SU-DHL-6 (cell line): Measurements from ENCODE around the gene SPINK13.

Experiments used
- H2AFZ ChIP-seq: fragments of 200-600 bp; sonication (generic); 2 replicates; pipeline ENCODE4 v1.6.1; 2014; ENCODE audit warnings: low read depth, mild to moderate bottlenecking, moderate library complexity, mixed read lengths, antibody characterized with exemption, low read length; ENCODE audit not compliant: severe bottlenecking
- H3F3A ChIP-seq: fragments of 200-600 bp; shearing (Covaris generic); 2 replicates; pipeline ENCODE4 v1.6.0; 2016; ENCODE audit warnings: antibody characterized with exemption, mild to moderate bottlenecking; ENCODE audit not compliant: insufficient read depth
- H3K27ac ChIP-seq: fragments of 200-600 bp; sonication (generic); 2 replicates; pipeline ENCODE4 v1.5.1; 2016; ENCODE audit warnings: low read depth, mild to moderate bottlenecking, low read length, moderate library complexity, mixed read lengths
- H3K27me3 ChIP-seq: fragments of 200-600 bp; sonication (generic), shearing (Covaris generic); 2 replicates; pipeline ENCODE4 v1.6.0; 2014; ENCODE audit warnings: mild to moderate bottlenecking, low read length
- H3K36me3 ChIP-seq: fragments of 200-600 bp; sonication (generic); 2 replicates; pipeline ENCODE4 v1.6.1; 2014; ENCODE audit warnings: mild to moderate bottlenecking, low read length, mixed read lengths
- H3K4me2 ChIP-seq: fragments of 300-600, 200-600 bp; shearing (Covaris generic), sonication (generic); 2 replicates; pipeline ENCODE4 v1.6.0; 2014; ENCODE audit warnings: low read length, low read depth, mild to moderate bottlenecking; ENCODE audit not compliant: poor library complexity, severe bottlenecking
- H3K4me3 ChIP-seq: fragments of 200-600 bp; sonication (generic); 2 replicates; pipeline ENCODE4 v1.5.1; 2014; ENCODE audit warnings: antibody characterized with exemption, low read length, mild to moderate bottlenecking, mixed read lengths; ENCODE audit not compliant: insufficient read depth, poor library complexity, severe bottlenecking
- H3K79me2 ChIP-seq: fragments of 200-600 bp; sonication (generic); 2 replicates; pipeline ENCODE4 v1.6.1; 2014; ENCODE audit warnings: mild to moderate bottlenecking, low read length, moderate library complexity; ENCODE audit not compliant: insufficient read depth
- H3K9ac ChIP-seq: fragments of 200-600 bp; sonication (generic); 2 replicates; pipeline ENCODE4 v1.7.0; 2014; ENCODE audit warnings: mild to moderate bottlenecking, low read length
- H3K9me2 ChIP-seq: fragments of 200-600 bp; sonication (generic); replicated peaks from 2 replicates; pipeline ENCODE4 v1.6.1; 2014; ENCODE audit warnings: low read length; ENCODE audit not compliant: insufficient read depth
- H3K9me3 ChIP-seq: fragments of 200-600 bp; sonication (generic); 2 replicates; pipeline ENCODE4 v1.6.1; 2014; ENCODE audit warnings: low read length, mixed read lengths; ENCODE audit not compliant: insufficient read depth
- H4K20me1 ChIP-seq: fragments of 200-600 bp; sonication (generic); 2 replicates; pipeline ENCODE4 v1.6.1; 2014; ENCODE audit warnings: low read depth, mild to moderate bottlenecking, antibody characterized with exemption, low read length, moderate library complexity, mixed read lengths
- EZH2phosphoT487 ChIP-seq: fragments of 200-600 bp; sonication (generic), shearing (Covaris generic); conservative IDR thresholded peaks from 2 replicates; pipeline ENCODE4 v1.6.1; 2018; ENCODE audit warnings: mild to moderate bottlenecking, antibody characterized with exemption, low read length, moderate library complexity, mixed read lengths
- TF ChIP-seq, protein P1 (sequence below): fragments of 200-600 bp; sonication (generic); IDR thresholded peaks from one replicate; pipeline ENCODE4 v1.5.1; 2017; ENCODE audit warnings: antibody characterized with exemption, mild to moderate bottlenecking, low read length, moderate library complexity; ENCODE audit not compliant: insufficient read depth, poor library complexity, severe bottlenecking

SPINK13 gene

DNA sequence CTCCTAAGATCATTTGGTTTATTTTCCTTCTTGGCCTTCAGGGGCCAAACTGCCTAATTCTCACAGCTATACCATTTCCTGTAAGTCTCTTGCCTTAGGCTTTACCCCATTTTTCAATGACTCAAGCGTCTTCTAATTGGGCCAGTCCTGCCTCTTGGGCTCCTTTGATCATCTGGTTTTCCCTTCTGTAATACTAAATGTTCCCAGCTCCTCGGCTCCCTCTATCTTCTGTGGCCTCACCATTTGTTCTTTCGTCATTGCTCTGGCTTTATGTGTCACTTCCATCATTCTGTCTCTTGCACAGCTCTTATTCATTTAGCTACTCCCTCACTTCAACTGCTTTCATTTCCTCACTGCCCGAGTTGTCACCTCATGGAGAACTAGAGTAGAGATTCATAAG is 29.1 kb downstream of the SPINK13 start:
- 0 out of 2 replicates have a peak, but pooled peaks cover 3% of the 10 kb centered on the region for H4K20me1 ChIP-seq
- no peaks in the 10 kb centered on the region for H3K79me2 ChIP-seq
- H3K9ac ChIP-seq: no peak overlapping the region
- no peak overlapping the region for H3K27ac ChIP-seq
- H3K9me3 ChIP-seq: no peaks in the 10 kb centered on the region
- no peak overlapping the region for H3K4me2 ChIP-seq
- H3K27me3 ChIP-seq: no peaks in the 10 kb centered on the region
- H3K36me3 ChIP-seq: no peaks in the 10 kb centered on the region
- TF ChIP-seq EZH2phosphoT487: no peak
- TF ChIP-seq, protein P1, sequence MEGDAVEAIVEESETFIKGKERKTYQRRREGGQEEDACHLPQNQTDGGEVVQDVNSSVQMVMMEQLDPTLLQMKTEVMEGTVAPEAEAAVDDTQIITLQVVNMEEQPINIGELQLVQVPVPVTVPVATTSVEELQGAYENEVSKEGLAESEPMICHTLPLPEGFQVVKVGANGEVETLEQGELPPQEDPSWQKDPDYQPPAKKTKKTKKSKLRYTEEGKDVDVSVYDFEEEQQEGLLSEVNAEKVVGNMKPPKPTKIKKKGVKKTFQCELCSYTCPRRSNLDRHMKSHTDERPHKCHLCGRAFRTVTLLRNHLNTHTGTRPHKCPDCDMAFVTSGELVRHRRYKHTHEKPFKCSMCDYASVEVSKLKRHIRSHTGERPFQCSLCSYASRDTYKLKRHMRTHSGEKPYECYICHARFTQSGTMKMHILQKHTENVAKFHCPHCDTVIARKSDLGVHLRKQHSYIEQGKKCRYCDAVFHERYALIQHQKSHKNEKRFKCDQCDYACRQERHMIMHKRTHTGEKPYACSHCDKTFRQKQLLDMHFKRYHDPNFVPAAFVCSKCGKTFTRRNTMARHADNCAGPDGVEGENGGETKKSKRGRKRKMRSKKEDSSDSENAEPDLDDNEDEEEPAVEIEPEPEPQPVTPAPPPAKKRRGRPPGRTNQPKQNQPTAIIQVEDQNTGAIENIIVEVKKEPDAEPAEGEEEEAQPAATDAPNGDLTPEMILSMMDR: no peak
- no peak overlapping the region for H3K4me3 ChIP-seq
- H3K9me2 ChIP-seq: no peaks in the 10 kb centered on the region
- no peaks in the 10 kb centered on the region for H3F3A ChIP-seq
- no peak overlapping the region for H2AFZ ChIP-seq

DNA sequence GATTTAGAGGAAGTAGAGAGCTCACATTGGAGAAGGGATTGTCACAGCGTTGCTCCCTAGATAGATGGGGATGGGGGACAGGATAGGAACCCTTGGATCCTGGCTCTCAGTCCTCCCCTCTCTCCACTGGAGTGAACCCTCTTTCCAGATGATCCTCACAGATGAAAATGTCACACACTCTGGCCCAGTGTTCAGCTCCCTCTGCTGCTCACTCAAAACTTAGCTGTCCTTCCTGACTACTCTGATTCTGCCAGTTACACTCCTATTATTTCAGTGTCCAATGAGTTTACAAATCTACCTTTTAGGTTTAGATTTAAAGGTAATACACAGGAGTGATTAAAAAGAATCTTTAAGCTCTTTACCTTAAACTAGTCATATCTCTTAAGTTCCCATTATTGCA is 37.9 kb downstream of the SPINK13 start:
- TF ChIP-seq EZH2phosphoT487: no peak
- TF ChIP-seq, protein P1: no peak
- H3K4me2 ChIP-seq: no peak overlapping the region
- no peaks in the 10 kb centered on the region for H3K27me3 ChIP-seq
- H3K9me2 ChIP-seq: no peaks in the 10 kb centered on the region
- no peaks in the 10 kb centered on the region for H3K9me3 ChIP-seq
- no peaks in the 10 kb centered on the region for H3K79me2 ChIP-seq
- no peak overlapping the region for H3K27ac ChIP-seq
- H4K20me1 ChIP-seq: no peaks in the 10 kb centered on the region
- no peak overlapping the region for H2AFZ ChIP-seq
- H3K9ac ChIP-seq: no peak overlapping the region
- H3K36me3 ChIP-seq: no peaks in the 10 kb centered on the region
- no peak overlapping the region for H3K4me3 ChIP-seq
- no peaks in the 10 kb centered on the region for H3F3A ChIP-seq

DNA sequence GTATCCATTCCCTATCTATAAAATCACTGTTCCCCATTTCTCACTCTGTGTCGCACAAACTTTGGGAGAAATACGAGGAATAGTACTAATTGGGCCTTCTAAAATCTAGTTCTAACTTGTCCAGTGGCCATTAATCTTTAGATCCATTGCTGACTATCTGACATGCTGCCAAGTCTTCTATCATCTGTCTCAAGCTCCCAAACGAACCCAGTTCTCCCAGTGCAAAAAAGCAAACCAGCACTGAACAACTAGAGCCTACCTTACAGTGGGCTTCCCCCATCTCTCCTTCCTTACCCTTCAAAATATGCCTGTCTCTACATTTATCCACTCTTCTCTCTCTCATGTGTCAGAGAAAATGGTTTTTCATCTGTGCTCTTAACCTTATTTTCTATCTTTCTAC is 40.4 kb downstream of the SPINK13 start:
- Histone ChIP-seq H3K9me3 (no peaks in the 10 kb centered on the region), H3K9ac (no peak overlapping the region), H3K27me3 (no peaks in the 10 kb centered on the region), H3K36me3 (no peaks in the 10 kb centered on the region), H3K79me2 (no peaks in the 10 kb centered on the region), H3K4me2 (no peak overlapping the region), H3K4me3 (no peak overlapping the region), H3K9me2 (no peaks in the 10 kb centered on the region), H3K27ac (no peak overlapping the region), H3F3A (no peaks in the 10 kb centered on the region), H2AFZ (no peak overlapping the region), H4K20me1 (no peaks in the 10 kb centered on the region)
- TF ChIP-seq, protein P1: no peak
- TF ChIP-seq EZH2phosphoT487: no peak

DNA sequence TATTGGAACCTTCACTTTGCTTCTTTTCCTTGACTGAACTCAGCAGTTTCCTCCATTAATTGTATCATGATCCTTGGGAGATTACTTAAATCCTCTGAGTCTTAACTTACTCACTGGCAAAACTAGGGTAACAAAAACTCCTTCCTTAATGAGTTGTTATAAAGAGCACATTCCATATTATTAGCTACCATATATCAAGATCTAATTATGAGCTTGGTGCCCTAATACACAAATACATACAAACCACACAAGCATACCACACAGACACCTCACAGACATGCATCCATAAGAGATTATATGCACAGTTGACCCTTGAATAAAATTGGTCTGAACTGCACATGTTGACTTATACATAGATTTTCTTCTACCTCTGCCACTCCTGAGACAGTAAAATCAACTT is 41.2 kb downstream of the SPINK13 start:
- Histone ChIP-seq H3K4me3 (no peak overlapping the region), H3K27ac (no peak overlapping the region), H3K36me3 (no peaks in the 10 kb centered on the region), H2AFZ (no peak overlapping the region), H3K4me2 (no peak overlapping the region), H3F3A (no peaks in the 10 kb centered on the region), H3K27me3 (no peaks in the 10 kb centered on the region), H3K9me3 (no peaks in the 10 kb centered on the region), H3K9me2 (no peaks in the 10 kb centered on the region), H3K79me2 (no peaks in the 10 kb centered on the region), H3K9ac (no peak overlapping the region), H4K20me1 (no peaks in the 10 kb centered on the region)
- no peak for TF ChIP-seq EZH2phosphoT487
- TF ChIP-seq, protein P1: no peak
